Prostate gland (tissue), 2 donors: ENCODE results near the gene ASB16. TPM values are rescaled to one million over a fixed set of nuclear protein-coding genes. Genes with fewer than 3 reads are reported as not detected.
"Not testable (repeated sequence)": the region's sequence is repeated elsewhere in the genome, so short reads cannot be mapped to it uniquely, and the experiment has no call there.

Experiments used
- DNase-seq: peaks from one replicate; pipeline ENCODE4 v3.0.0-alpha.2; 2019; ENCODE audit warnings: low spot score
- H3K27ac ChIP-seq, 2 donors: fragments of 200-600 bp; sonication (generic); 2 replicates each; pipeline ENCODE4 v1.5.1; 2017 to 2019
- H3K27me3 ChIP-seq: fragments of 200-600 bp; sonication (generic); replicated peaks from 2 replicates; pipeline ENCODE4 v1.5.1; 2019; ENCODE audit not compliant: insufficient read depth
- H3K36me3 ChIP-seq, 2 donors: fragments of 200-600 bp; sonication (generic); 1 replicate in 1 of 2; 2 replicates in 1 of 2; pipeline versions ENCODE4 v1.5.1 to v1.8.1; 2017 to 2019
- H3K4me1 ChIP-seq: fragments of 200-600 bp; sonication (generic); replicated peaks from 2 replicates; pipeline ENCODE4 v1.5.1; 2019
- H3K4me3 ChIP-seq, 2 donors: fragments of 200-600 bp; sonication (generic); 2 replicates each; pipeline ENCODE4 v1.5.1; 2017 to 2019
- H3K9me3 ChIP-seq: fragments of 200-600 bp; sonication (generic); 2 replicates; pipeline ENCODE4 v1.5.1; 2017
- CTCF ChIP-seq, 4 experiments: fragments of 200-600 bp in 2 of 4; fragments of 450-650 bp in 2 of 4; sonication (generic) in 2 of 4; IDR thresholded peaks; 1 replicate in 3 of 4; 2 replicates in 1 of 4; pipeline ENCODE4 v1.5.1; 2016 to 2019; ENCODE audit warnings: antibody characterized with exemption in 4 of 4, mild to moderate bottlenecking in 2 of 4, moderate library complexity in 2 of 4
- POLR2A ChIP-seq: fragments of 450-650 bp; IDR thresholded peaks from one replicate; pipeline ENCODE4 v1.6.1; 2016; ENCODE audit warnings: antibody characterized with exemption, mild to moderate bottlenecking
- POLR2AphosphoS5 ChIP-seq: sonication (generic); formaldehyde crosslinking; IDR thresholded peaks from one replicate; pipeline ENCODE4 v1.6.1; 2017; ENCODE audit warnings: antibody characterized with exemption
- WGBS: methylation state at CpG from one replicate; pipeline ENCODE4 v1.1.5; 2018; 5-methylcytosine and 5-hydroxymethylcytosine counted together
- intact Hi-C: fragments of 100-400 bp; cut with DNase I; formaldehyde crosslinking; loops from one replicate; pipeline ENCODE4 v1.14.2; 2022
- total RNA-seq, 2 donors: library from RNA; depleted of rRNA; stranded (reverse); fragments of >200 nt; gene quantifications; one replicate each; pipeline ENCODE4 v1.1.0, GENCODE V29; 2016

ASB16 gene
- total RNA-seq, 2 donors from 2014 or later: 3.2 to 4.4 TPM

- Histone ChIP-seq H3K36me3 (no peaks in the 10 kb centered on the region), H3K4me1 (no peaks in the 10 kb centered on the region), H3K27ac (no peak overlapping the region), H3K4me3 (no peak overlapping the region), H3K9me3 (no peaks in the 10 kb centered on the region), H3K27me3 (no peaks in the 10 kb centered on the region)
- no peak for DNase-seq
- intact Hi-C loops: no loop called here
- TF ChIP-seq CTCF (IDR thresholded peaks at IDR 0.05) (no peak), POLR2AphosphoS5 (peak; percentile 20)
- WGBS: 77% methylated on average over 7 of the region's 7 CpGs
These were observed 25.4 kb upstream of the ASB16 start for GRCh38 chr17:44144966-44145739.

- no peak overlapping the region for H3K4me3 ChIP-seq
- no peaks in the 10 kb centered on the region for H3K4me1 ChIP-seq
- intact Hi-C loops: no loop called here
- 62% methylated on average over 2 of the region's 2 CpGs for WGBS
- DNase-seq: no peak
- no peak overlapping the region for H3K27ac ChIP-seq
- H3K9me3 ChIP-seq: no peaks in the 10 kb centered on the region
- H3K36me3 ChIP-seq: no peaks in the 10 kb centered on the region
- no peaks in the 10 kb centered on the region for H3K27me3 ChIP-seq
- TF ChIP-seq CTCF (IDR thresholded peaks at IDR 0.05) (no peak), POLR2AphosphoS5 (no peak), POLR2A (no peak)
These were observed 23.8 kb upstream of the ASB16 start for GRCh38 chr17:44146375-44147346.

GRCh38 chr17:44147812-44148211 is 22.7 kb upstream of the ASB16 start:
- Histone ChIP-seq H3K4me3 (no peak overlapping the region), H3K27ac (no peak overlapping the region), H3K9me3 (no peaks in the 10 kb centered on the region), H3K27me3 (no peaks in the 10 kb centered on the region), H3K36me3 (no peaks in the 10 kb centered on the region), H3K4me1 (no peaks in the 10 kb centered on the region)
- TF ChIP-seq POLR2A (no peak), CTCF (IDR thresholded peaks at IDR 0.05) (no peak), POLR2AphosphoS5 (no peak)
- intact Hi-C loops: no loop called here
- 91% methylated on average over 4 of the region's 4 CpGs for whole genome bisulfite sequencing
- no peak for DNase-seq

GRCh38 chr17:44149066-44149465 is 21.4 kb upstream of the ASB16 start:
- intact Hi-C loops, H3K4me3 ChIP-seq, H3K4me1 ChIP-seq, DNase-seq, H3K27me3 ChIP-seq, H3K27ac ChIP-seq, H3K9me3 ChIP-seq, H3K36me3 ChIP-seq: not testable (repeated sequence)
- WGBS: 94% methylated on average over 3 of the region's 3 CpGs

GRCh38 chr17:44149750-44150329 is 20.7 kb upstream of the ASB16 start:
- H3K36me3 ChIP-seq: no peaks in the 10 kb centered on the region
- no peaks in the 10 kb centered on the region for H3K27me3 ChIP-seq
- H3K9me3 ChIP-seq: no peaks in the 10 kb centered on the region
- H3K27ac ChIP-seq: no peak overlapping the region
- DNase-seq: no peak
- 98% methylated on average over 4 of the region's 4 CpGs for WGBS
- intact Hi-C loops: no loop called here
- TF ChIP-seq CTCF (IDR thresholded peaks at IDR 0.05): no peak
- no peak for TF ChIP-seq POLR2AphosphoS5
- TF ChIP-seq POLR2A: no peak
- no peak overlapping the region for H3K4me3 ChIP-seq
- H3K4me1 ChIP-seq: no peaks in the 10 kb centered on the region
